Measurements from ENCODE around the gene H2BK1. TPM values are rescaled to one million over a fixed set of nuclear protein-coding genes. Genes with fewer than 3 reads are reported as not detected.

Gene H2BK1
- total and polyA plus RNA-seq, 2 experiments from 2014 or later, result not detected

DNA sequence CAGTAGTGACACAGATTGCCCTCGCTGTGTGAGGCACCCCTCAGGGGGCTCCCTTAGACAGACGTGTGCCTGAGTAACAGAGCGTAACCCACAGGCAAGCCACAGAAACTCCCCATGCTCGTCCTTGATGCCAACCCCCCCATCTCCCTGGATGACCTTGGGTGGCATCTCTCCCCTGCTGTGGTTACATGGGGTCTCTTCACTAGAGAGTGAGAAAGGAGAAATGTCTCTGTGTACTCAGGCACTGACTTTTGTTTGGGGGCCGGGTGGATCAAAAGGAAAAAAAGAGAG lies 22.1 kb downstream of the H2BK1 start:
- TF ChIP-seq, protein P1, sequence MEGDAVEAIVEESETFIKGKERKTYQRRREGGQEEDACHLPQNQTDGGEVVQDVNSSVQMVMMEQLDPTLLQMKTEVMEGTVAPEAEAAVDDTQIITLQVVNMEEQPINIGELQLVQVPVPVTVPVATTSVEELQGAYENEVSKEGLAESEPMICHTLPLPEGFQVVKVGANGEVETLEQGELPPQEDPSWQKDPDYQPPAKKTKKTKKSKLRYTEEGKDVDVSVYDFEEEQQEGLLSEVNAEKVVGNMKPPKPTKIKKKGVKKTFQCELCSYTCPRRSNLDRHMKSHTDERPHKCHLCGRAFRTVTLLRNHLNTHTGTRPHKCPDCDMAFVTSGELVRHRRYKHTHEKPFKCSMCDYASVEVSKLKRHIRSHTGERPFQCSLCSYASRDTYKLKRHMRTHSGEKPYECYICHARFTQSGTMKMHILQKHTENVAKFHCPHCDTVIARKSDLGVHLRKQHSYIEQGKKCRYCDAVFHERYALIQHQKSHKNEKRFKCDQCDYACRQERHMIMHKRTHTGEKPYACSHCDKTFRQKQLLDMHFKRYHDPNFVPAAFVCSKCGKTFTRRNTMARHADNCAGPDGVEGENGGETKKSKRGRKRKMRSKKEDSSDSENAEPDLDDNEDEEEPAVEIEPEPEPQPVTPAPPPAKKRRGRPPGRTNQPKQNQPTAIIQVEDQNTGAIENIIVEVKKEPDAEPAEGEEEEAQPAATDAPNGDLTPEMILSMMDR (IDR thresholded peaks at IDR 0.05; ENCODE audit: low read depth, low read length), result no peak
- Histone ChIP-seq H3K36me3 (no peaks in the 10 kb centered on the region), H3K4me1 (ENCODE audit: low read depth) (peaks cover 12% of the 10 kb centered on the region), H3K27me3 (peaks cover 8% of the 10 kb centered on the region), H3K4me3 (no peak overlapping the region), H3K27ac (no peak overlapping the region), H3K9me3 (ENCODE audit: low read depth) (no peaks in the 10 kb centered on the region)
- DNase-seq (ENCODE audit: low read depth in 1 of 2, low spot score in 1 of 2), result no peak

DNA sequence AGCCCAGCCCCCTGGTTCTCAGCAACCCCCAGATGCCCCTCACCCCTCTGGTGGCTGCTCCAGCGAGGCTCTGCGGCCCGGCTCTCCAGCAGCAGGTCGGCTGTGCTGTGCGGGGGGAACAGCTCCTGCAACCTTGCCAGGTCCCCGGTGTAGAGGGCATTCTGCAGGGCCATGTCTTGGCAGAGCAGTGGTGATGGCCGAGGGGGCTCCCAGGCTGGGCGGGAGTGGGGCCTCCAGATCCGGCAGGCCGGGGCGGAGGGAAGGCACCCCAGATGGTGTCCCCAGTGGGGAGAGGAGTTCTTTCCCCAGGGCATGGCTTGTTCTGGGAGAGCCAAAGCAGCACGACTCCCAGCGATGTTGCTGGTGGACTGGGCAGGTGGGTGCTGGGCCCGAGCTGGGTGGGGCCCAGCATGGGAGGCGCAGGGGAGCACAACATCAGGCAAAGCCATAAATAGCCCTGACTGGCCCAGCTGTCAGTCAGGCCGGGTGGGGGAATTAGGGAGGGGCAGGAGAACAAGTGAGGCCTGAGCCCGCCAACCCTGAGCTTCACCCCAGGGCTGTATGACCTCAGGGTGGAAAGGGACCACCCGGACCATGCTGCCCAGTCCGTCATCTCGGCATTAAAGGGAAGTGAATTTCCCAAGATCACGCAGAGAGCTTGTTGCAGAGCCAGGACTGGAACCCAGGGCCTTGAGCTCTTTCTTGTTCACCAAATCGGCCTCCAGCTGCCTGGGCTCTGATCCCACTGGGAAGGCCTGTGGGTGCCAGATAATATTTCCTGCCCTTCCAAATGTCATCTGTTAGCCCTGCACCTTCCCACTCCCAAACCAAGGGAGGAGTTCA lies 22.7 kb downstream of the H2BK1 start:
- no peaks in the 10 kb centered on the region for H3K9me3 ChIP-seq (ENCODE audit: low read depth)
- no peak overlapping the region for H3K4me3 ChIP-seq
- TF ChIP-seq, protein P1 (IDR thresholded peaks at IDR 0.05; ENCODE audit: low read depth, low read length), result no peak
- peak overlapping the region; percentile 32 for H3K27ac ChIP-seq
- DNase-seq (ENCODE audit: low read depth in 1 of 2, low spot score in 1 of 2), result no peak
- H3K4me1 ChIP-seq (ENCODE audit: low read depth), result peaks cover 12% of the 10 kb centered on the region
- H3K27me3 ChIP-seq, result peaks cover 8% of the 10 kb centered on the region
- H3K36me3 ChIP-seq, result no peaks in the 10 kb centered on the region

DNA sequence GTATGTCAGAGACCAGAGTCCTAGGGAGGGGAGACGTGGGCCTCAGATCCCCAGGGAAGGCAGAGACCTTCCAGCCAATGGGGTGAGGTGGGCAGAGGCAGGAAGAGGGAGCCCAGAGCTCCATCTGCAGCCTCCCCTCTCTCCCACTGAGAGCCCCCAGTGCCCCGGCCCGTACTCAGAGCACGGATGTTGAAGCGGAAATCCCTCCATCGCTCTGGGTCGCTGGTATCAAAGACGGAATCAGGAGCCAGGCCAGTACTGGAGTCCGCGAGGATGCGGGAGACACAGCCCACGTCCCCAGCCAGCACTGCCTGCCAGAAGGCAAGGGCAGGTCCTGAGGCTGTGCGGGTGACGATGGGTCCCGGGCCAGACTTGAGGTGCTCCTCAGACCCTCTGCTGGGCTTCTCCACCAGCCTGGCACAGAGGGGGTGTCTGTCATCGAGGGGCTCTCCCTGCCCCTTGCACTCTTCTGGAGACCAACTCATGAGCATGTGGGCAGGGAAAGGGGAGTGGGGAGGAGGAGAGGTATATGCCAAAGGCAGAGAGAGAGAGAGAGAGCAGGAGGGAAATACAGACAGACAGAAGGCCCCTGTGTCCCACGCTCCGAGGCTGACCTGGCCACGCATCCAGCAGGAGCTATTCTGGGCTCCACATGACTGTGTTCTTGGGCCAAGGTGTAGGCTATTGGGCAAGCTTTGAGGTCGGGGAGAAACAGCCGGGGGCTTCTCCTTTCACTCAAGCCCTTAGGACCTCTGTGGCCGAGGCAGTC lies 23.5 kb downstream of the H2BK1 start, which contains the start of gene ASB10:
TSS of gene ASB10 (minus strand) at position 611 of the 769 bp plus-strand sequence. CDS start at position 491, 120 bp downstream.
- TF ChIP-seq, protein P1 (IDR thresholded peaks at IDR 0.05; ENCODE audit: low read depth, low read length), result no peak
- H3K4me1 ChIP-seq (ENCODE audit: low read depth), result peaks cover 12% of the 10 kb centered on the region
- H3K4me3 ChIP-seq, result no peak within 1 kb of the TSS
- peaks cover 8% of the 10 kb centered on the region for H3K27me3 ChIP-seq
- no peaks in the 10 kb centered on the region for H3K36me3 ChIP-seq
- peak within 1 kb of the TSS; percentile 32 for H3K27ac ChIP-seq
- H3K9me3 ChIP-seq (ENCODE audit: low read depth), result no peaks in the 10 kb centered on the region
- no peak for DNase-seq (ENCODE audit: low read depth in 1 of 2, low spot score in 1 of 2)

DNA sequence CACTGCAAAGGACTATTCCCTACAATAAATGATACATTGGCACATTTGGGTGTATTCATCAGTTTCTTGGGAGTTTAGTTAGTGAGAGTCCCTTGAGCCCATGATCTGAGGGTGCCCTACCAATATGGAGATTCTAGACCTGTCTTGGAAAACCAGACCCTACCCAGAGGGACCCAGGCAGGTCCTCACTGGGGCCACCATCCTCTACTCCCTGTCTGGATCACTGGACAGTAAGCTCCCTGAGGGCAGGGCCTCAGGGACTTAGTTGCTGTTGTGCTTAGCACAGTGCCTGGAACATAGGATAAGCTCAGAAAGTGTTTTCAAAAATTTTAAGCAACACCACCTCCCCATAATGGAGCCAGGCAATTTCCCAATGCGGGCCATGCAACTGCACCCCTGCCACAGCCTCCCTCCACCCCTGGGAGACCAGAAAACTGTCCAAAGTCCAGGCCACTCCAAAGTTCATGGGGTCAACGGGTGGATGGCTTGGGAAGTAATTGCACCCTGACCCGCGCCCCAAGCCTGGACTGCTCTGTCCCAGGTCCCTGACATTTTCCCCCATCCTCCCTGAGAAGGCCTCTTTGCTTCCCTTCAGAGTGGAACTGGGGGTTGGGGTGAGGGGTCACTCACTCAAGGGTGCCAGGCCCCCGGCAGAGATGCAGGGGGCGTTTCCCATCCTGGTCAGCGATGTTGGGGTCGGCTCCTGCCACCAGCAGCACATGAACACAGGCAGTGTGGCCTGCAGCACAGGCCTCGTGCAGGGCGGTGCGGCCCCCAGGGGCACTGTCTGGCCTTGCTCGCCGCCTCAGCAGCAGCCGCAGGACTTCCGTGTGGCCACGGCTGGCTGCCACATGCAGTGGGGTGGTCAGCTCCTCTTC lies 24.3 kb downstream of the H2BK1 start:
- no peak for DNase-seq (ENCODE audit: low read depth in 1 of 2, low spot score in 1 of 2)
- H3K4me3 ChIP-seq, result no peak overlapping the region
- peaks cover 6% of the 10 kb centered on the region for H3K27me3 ChIP-seq
- H3K36me3 ChIP-seq, result no peaks in the 10 kb centered on the region
- H3K9me3 ChIP-seq (ENCODE audit: low read depth), result no peaks in the 10 kb centered on the region
- H3K27ac ChIP-seq, result no peak overlapping the region
- TF ChIP-seq, protein P1 (IDR thresholded peaks at IDR 0.05; ENCODE audit: low read depth, low read length), result no peak
- H3K4me1 ChIP-seq (ENCODE audit: low read depth), result peaks cover 12% of the 10 kb centered on the region

DNA sequence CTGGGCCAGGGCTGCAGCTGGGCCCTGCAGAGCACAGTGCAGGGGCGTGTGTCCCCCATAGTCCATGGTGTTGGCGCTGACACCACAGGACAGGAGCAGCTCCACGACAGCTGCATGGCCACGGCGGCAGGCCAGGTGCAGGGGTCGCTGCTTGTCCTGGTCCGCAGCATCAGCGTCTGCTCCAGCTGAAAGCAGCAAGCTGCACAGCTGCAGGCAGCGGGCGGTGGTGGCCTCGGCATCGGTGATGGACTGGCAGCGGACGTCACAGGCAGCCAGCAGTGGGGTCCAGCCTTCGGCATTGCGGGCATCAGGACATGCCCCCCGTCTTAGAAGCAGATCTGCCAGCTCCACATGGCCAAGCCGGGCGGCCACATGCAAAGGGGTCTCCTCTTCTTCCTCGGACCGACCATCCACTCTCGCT lies 29.3 kb downstream of the H2BK1 start:
- peaks cover 18% of the 10 kb centered on the region for H3K27me3 ChIP-seq
- H3K4me3 ChIP-seq, result no peak overlapping the region
- no peaks in the 10 kb centered on the region for H3K9me3 ChIP-seq (ENCODE audit: low read depth)
- TF ChIP-seq, protein P1 (IDR thresholded peaks at IDR 0.05; ENCODE audit: low read depth, low read length), result no peak
- H3K36me3 ChIP-seq, result no peaks in the 10 kb centered on the region
- DNase-seq (ENCODE audit: low read depth in 1 of 2, low spot score in 1 of 2), result no peak
- no peak overlapping the region for H3K27ac ChIP-seq
- H3K4me1 ChIP-seq (ENCODE audit: low read depth), result no peaks in the 10 kb centered on the region
